ENCODE results near the gene ATRN.
"Not testable (repeated sequence)": the region's sequence is repeated elsewhere in the genome, so short reads cannot be mapped to it uniquely, and the experiment has no call there.

The ATRN gene

DNA sequence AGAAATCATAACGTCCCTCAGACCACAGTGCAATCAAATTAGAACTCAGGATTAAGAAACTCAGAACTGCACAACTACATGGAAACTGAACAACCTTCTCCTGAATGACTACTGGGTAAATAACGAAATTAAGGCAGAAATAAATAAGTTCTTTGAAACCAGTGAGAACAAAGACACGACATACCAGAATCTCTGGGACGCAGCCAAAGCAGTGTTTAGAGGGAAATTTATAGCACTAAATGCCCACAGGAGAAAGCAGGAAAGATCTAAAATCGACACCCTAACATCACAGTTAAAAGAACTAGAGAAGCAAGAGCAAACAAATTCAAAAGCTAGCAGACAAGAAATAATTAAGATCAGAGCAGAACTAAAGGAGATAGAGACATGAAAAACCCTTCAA lies 53.9 kb downstream of the ATRN start:
- not testable (repeated sequence) for H3K27ac Mint-ChIP-seq, H3K4me1 Mint-ChIP-seq, H3K27me3 Mint-ChIP-seq, H3K4me3 Mint-ChIP-seq
- H3K9me3 Mint-ChIP-seq = peaks cover 25% of the 10 kb centered on the region
- peaks cover 20% of the 10 kb centered on the region for H3K36me3 Mint-ChIP-seq

DNA sequence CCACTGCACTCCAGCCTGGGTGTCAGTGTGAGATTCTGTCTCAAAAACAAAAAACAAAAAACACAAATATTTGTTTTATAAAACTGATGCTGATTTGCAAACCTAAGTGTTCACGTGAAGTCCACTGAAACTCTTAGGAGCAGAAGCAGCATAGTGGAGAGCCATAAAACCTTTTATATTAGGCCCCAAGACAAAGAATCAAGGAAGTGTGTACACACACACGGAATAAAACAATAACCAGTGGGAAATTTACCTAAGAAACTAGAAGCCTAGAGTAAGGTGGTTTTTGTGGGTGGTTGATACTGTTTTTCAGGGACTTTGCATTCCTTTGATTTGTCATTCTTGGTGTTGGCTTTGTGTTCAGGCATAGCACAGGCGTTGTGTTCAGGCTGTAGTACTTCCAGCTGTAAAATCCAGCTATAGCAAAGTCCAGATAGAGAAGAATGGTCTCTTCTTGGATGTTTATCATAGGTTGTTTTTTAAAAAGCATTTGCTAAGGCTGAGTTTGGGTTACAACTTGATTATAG lies 61.3 kb downstream of the ATRN start:
- peak overlapping the region; percentile 43 for H3K27ac Mint-ChIP-seq
- peaks cover 4% of the 10 kb centered on the region for H3K36me3 Mint-ChIP-seq
- no peak overlapping the region for H3K4me3 Mint-ChIP-seq
- H3K9me3 Mint-ChIP-seq = no peaks in the 10 kb centered on the region
- H3K4me1 Mint-ChIP-seq = peaks cover 3% of the 10 kb centered on the region
- no peaks in the 10 kb centered on the region for H3K27me3 Mint-ChIP-seq

DNA sequence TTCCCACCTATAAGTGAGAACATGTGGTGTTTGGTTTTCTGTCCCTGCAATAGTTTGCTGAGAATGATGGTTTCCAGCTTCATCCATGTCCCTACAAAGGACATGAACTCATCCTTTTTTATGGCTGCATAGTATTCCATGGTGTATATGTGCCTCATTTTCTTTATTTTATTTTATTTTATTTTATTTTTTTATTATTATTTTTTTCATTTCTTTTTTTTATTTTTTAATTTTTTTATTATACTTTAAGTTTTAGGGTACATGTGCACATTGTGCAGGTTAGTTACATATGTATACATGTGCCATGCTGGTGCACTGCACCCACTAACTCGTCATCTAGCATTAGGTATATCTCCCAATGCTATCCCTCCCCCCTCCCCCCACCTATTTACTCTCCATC lies 66.9 kb downstream of the ATRN start:
- H3K4me3 Mint-ChIP-seq, H3K9me3 Mint-ChIP-seq, H3K27me3 Mint-ChIP-seq, H3K4me1 Mint-ChIP-seq, H3K27ac Mint-ChIP-seq: not testable (repeated sequence)
- peaks cover 20% of the 10 kb centered on the region for H3K36me3 Mint-ChIP-seq

DNA sequence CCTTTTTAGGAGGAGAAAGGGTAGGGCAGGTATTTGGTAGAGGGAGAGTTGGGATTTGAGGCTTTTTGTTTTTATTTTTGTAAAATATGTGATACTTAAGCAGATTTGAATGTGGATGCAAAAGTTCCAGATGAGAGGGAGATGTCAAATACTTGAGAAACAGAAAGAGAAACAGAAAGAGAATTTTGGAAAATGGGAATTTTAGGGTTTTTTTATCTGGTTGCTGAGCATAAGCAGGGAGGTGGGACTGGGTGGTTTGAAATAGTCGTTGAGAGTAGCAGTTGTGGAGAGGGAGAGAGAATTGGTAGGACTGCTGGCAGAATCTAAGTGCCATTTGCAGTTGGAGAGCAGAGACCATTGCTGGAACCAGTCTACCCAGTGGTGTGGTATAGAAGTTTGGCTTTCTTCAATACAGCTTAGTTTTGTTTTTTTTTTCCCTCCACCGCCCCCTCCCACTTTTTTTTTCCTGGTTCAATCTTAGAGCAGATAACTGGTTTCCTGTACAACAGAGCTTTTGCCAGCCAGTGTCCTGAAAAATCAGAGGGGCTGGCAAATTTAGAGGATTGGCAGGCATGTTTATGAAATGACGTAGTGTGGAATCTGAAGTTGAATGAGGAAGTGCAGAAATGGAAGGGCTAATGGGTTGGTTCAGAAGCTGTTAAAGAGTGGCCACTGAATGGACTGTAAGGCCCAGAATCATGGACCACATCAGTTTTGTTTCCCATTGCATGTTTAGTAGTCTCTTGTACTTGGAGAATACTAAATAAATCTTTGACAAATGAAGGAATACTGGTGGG lies 68.7 kb downstream of the ATRN start:
- H3K27me3 Mint-ChIP-seq = no peaks in the 10 kb centered on the region
- no peaks in the 10 kb centered on the region for H3K9me3 Mint-ChIP-seq
- H3K4me3 Mint-ChIP-seq = no peak overlapping the region
- H3K4me1 Mint-ChIP-seq = no peaks in the 10 kb centered on the region
- peak overlapping the region; percentile 9 for H3K27ac Mint-ChIP-seq
- peaks cover 27% of the 10 kb centered on the region for H3K36me3 Mint-ChIP-seq

DNA sequence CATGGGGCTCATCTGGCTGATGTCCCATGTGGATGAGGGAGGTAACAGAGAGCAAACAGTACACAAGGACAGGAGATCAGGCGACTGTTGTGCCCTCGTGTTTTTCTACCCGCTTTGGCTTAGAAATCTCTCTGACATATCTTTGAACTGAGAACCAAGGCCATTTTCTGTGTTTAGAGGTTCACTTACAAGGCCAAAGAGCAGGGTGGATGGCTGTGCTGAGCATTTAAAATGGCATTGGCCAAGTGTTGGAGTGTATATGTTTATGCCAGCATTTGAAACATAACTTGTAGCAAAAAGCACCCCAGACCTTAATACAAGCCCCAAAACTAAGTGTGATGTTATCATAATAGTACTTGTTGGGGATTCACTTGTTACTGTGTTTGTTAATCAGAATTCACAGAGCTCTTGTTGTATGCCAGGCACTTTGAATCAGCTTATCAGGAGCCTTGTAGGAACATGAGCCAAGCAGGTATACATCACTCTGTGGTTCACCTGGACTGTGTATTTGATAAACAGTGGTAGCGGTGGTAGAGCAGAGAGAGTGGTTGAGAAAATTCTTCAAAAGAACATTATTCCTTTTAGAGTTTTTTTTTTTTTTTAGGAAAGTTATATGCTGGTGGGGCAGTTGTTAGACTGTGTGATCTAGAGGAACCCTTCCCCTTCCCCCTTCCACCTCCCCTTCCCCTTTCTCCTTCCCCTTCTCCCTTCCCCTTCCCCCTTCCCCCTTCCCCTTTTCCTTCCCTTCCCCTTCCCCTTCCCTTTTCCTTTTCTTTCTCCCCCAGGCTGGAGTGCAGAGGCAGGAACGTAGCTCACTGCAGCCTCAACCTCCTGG lies 71.3 kb downstream of the ATRN start:
- no peak overlapping the region for H3K27ac Mint-ChIP-seq
- H3K9me3 Mint-ChIP-seq = no peaks in the 10 kb centered on the region
- H3K36me3 Mint-ChIP-seq = peaks cover 33% of the 10 kb centered on the region
- H3K4me3 Mint-ChIP-seq = no peak overlapping the region
- no peaks in the 10 kb centered on the region for H3K4me1 Mint-ChIP-seq
- H3K27me3 Mint-ChIP-seq = no peaks in the 10 kb centered on the region

DNA sequence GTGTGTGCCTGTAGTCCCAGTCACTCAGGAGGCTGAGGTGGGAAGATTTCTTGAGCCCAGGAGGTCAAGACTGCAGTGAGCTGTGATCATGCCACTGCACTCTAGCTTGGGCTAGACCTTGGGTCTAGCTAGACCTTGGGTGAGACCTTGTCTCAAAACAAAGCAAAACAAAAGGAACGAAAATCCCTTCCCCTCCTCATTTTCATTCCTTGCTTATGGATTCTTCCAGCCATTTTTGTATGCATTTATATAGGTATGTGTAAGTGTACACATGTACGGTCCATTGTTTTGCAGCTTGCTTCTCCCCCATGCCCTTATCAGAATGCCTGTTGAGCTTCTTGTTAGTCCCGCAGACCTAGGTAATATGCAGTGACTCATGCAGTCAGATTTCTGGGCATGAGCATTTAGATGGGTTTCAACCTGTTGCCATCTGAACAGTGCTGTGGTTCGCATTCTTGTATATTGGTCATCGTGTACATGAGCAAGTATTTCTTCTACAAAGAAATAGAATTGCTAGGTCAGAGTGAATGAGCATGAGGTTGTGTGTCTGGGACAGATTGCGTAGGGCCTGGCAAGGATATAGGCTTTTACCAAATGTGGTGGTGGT lies 73.2 kb downstream of the ATRN start:
- Mint-ChIP-seq H3K4me3 (no peak overlapping the region), H3K9me3 (no peaks in the 10 kb centered on the region), H3K27ac (no peak overlapping the region), H3K27me3 (no peaks in the 10 kb centered on the region), H3K36me3 (peaks cover 29% of the 10 kb centered on the region), H3K4me1 (no peaks in the 10 kb centered on the region)

DNA sequence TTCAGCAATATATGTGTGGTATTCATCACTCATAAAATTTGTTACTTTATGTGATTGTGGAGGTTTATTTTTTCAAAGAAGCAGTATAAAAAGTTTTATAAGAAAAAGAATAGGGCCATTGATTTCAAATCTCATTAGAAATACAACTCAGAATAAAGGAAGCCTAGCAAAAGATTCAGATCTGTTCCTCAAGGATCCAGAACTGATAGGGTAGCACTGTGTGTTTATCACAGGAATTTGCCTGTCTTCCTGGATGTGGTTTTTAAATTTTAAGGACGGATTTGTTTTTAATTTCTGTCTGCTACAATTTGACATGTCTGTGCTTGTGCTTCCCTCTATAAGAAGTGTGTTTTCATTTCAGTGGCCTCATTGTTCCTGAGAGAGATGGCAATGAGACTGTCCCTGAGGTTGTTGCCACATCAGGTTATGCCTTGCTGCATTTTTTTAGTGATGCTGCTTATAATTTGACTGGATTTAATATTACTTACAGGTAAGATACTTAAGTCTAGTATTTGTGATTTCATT lies 74.6 kb downstream of the ATRN start:
- H3K9me3 Mint-ChIP-seq = no peaks in the 10 kb centered on the region
- no peak overlapping the region for H3K4me3 Mint-ChIP-seq
- no peaks in the 10 kb centered on the region for H3K27me3 Mint-ChIP-seq
- no peaks in the 10 kb centered on the region for H3K4me1 Mint-ChIP-seq
- H3K27ac Mint-ChIP-seq = no peak overlapping the region
- peaks cover 23% of the 10 kb centered on the region for H3K36me3 Mint-ChIP-seq

DNA sequence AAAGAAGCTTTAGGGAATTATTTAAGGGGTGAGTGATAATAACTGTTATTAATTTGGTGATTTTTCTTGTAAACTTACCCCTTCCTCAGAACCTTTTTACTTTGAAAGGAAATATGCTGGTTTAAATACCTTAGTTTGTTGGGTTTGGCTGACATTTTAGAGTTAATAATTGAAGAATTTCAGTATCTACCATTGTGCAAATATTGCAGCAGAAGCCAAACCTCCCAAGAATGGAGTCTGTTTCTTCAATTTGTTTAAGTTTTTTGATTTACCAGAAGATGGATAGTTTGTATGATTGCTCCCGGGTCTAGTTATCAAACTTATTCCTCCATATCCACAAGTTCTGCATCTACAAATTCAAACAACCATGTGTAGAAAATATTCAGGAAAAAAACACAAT lies 77.1 kb downstream of the ATRN start:
- Mint-ChIP-seq H3K9me3 (no peaks in the 10 kb centered on the region), H3K4me3 (no peak overlapping the region), H3K4me1 (no peaks in the 10 kb centered on the region), H3K27ac (peak overlapping the region; percentile 33), H3K27me3 (no peaks in the 10 kb centered on the region), H3K36me3 (peaks cover 26% of the 10 kb centered on the region)

DNA sequence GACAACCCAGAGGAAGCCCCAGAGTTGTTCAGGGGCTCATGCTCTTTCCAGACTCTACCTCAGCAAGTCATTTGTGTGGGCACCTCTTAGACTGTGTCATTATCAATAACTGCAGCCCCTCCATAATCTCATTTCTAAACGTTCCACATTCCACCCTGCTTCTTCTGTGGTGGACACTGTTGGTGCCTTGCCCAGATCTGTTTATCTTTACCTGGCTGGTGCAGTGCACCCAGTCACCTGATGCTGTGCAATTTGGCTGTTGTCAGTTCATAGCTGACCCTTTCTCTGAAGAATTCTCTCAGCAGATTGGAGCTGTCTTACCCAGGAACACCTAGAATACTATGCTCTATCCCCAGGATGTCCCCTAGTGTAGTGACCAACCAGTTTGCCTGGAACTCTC lies 80.0 kb downstream of the ATRN start:
- Mint-ChIP-seq H3K9me3 (no peaks in the 10 kb centered on the region), H3K4me1 (no peaks in the 10 kb centered on the region), H3K27ac (no peak overlapping the region), H3K27me3 (no peaks in the 10 kb centered on the region), H3K4me3 (no peak overlapping the region), H3K36me3 (peaks cover 22% of the 10 kb centered on the region)

DNA sequence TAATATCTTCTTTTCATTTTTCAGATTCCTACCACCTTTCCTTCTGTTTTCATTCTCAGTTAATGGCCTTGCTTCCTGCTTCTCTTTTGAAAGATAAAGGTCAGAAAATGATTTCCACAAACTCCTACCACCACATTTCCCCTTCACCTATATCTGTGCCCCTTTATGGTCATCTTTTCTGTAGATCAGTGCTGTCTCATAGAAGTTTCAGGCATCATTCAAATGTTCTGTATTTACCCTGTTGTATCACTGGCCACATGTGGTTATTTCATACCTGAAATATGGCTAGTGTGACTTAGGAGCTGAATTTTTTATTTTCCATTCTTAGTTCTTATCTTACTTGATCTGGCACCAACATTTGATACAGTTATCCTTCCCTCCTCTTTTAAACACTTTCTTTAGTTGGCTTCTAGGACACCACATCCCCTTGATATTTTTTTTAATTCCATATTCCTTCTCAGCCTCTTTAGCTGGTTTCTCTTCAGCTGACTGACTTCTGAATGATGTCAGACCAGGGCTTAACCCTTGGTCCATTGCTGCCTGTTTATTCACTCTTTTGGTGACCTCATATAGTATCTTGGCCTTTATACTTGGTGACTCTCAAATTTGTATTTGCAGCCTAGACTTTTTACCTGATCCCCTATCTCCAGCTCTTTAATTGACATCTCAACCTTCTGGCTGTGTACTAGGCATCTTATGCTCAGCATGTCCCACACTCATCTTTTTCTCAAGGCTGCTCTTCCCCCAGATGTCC lies 81.0 kb downstream of the ATRN start:
- Mint-ChIP-seq H3K9me3 (no peaks in the 10 kb centered on the region), H3K4me3 (no peak overlapping the region), H3K27me3 (no peaks in the 10 kb centered on the region), H3K27ac (no peak overlapping the region), H3K4me1 (no peaks in the 10 kb centered on the region), H3K36me3 (peaks cover 20% of the 10 kb centered on the region)

DNA sequence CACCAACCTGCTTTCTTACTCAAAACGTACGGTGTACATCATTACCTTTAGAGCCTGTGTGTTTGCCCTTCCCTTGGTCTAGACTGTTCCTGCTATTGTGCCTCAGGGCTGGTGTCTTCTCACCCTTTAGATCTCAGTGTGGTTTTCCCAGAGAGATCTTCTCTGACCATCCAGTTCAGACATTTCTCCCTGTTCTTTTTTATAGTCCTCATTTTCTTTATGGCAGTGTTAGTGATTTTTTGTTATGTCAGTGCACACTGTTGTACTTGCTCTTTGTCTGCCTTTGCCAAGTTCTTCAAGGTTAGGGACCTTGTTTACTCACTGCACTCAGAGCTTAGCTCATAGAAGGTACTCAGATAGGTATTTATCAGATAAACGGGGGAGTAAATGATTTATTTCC lies 82.8 kb downstream of the ATRN start:
- no peaks in the 10 kb centered on the region for H3K27me3 Mint-ChIP-seq
- no peak overlapping the region for H3K27ac Mint-ChIP-seq
- no peak overlapping the region for H3K4me3 Mint-ChIP-seq
- no peaks in the 10 kb centered on the region for H3K4me1 Mint-ChIP-seq
- peaks cover 14% of the 10 kb centered on the region for H3K36me3 Mint-ChIP-seq
- no peaks in the 10 kb centered on the region for H3K9me3 Mint-ChIP-seq

DNA sequence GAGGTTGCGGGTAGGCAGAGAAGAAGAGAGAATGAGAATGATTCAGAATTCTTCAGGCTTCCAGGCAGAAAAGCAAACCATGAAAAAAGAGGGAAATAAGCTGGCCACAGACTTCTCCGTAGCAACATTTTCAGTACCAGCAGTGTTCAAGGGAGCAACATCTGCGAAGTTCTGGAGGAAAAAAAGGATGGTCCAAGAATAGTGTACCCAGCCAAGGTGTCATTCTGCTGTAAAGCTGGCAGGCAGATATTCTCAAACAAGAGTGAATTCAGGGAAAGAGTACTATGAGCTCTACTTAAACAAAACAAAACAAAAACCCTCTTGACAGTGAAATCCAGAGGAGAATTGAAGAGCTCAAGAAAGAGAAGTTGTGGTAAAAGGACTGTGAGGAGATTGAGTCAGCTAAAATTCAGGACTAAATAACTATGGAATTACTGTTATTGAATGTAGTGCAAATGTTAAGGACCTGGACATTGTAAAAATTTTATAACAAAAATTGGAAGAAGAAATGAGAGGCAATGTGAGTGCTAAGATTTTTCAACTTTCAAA lies 86.5 kb downstream of the ATRN start:
- no peak overlapping the region for H3K27ac Mint-ChIP-seq
- H3K9me3 Mint-ChIP-seq = no peaks in the 10 kb centered on the region
- H3K36me3 Mint-ChIP-seq = peaks cover 7% of the 10 kb centered on the region
- H3K27me3 Mint-ChIP-seq = no peaks in the 10 kb centered on the region
- no peaks in the 10 kb centered on the region for H3K4me1 Mint-ChIP-seq
- no peak overlapping the region for H3K4me3 Mint-ChIP-seq

DNA sequence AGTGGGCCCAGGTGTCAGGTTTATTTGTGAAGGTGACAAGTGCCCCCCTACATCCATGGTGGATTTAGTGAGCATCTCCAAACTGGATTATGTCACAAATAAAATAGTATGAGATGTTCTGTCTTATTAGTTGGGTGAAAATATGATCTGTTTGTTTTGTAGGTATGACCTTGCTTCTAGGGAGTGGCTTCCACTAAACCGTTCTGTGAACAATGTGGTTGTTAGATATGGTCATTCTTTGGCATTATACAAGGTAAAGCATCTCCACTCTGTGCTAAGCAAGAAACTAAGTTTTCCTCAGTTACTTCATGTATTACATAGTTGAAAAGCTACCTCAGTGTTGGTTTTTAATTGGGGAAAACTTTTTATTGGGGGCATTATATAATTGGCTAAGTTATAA lies 88.4 kb downstream of the ATRN start:
- H3K4me1 Mint-ChIP-seq = no peaks in the 10 kb centered on the region
- H3K9me3 Mint-ChIP-seq = no peaks in the 10 kb centered on the region
- peaks cover 3% of the 10 kb centered on the region for H3K36me3 Mint-ChIP-seq
- no peaks in the 10 kb centered on the region for H3K27me3 Mint-ChIP-seq
- H3K27ac Mint-ChIP-seq = no peak overlapping the region
- H3K4me3 Mint-ChIP-seq = no peak overlapping the region

DNA sequence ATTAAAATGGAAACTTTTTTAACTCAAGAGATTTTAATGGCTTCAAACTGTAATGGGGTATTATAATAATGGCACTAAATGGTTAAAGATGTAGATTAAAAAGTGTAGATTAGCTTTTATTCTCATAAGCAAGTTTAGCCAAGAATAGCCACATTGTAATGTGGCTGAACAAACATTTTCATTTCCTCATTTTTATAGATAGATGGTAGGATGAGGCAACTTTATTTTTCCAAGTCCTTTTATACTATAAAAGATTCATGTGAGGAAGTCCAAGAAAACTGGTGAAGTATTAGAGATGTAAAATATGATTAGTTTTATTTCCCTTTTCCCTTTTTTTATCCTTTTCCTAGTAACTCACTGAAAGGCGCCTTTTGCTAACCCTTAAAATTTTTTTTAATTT lies 88.8 kb downstream of the ATRN start:
- H3K27me3 Mint-ChIP-seq = no peaks in the 10 kb centered on the region
- peaks cover 3% of the 10 kb centered on the region for H3K36me3 Mint-ChIP-seq
- H3K4me3 Mint-ChIP-seq = no peak overlapping the region
- no peak overlapping the region for H3K27ac Mint-ChIP-seq
- H3K9me3 Mint-ChIP-seq = no peaks in the 10 kb centered on the region
- H3K4me1 Mint-ChIP-seq = no peaks in the 10 kb centered on the region

DNA sequence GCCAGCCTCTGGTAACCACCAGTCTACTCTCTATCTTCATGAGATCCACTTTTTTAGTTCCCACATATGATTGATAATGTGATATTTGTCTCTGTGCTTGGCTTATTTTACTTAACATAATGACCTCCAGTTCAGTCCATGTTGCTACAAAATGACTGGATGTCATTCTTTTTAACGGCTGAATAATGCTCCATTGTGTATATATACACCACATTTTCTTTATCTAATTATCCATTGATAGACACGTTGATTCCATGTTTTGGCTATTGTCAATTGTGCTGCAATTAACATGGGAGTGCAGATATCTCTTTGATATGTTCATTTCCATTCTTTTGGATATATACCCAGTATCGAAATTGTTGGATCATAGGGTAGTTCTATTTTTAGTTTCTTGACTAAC lies 89.3 kb downstream of the ATRN start:
- Mint-ChIP-seq H3K4me1 (no peaks in the 10 kb centered on the region), H3K27ac (no peak overlapping the region), H3K27me3 (no peaks in the 10 kb centered on the region), H3K4me3 (no peak overlapping the region), H3K36me3 (peaks cover 2% of the 10 kb centered on the region), H3K9me3 (no peaks in the 10 kb centered on the region)
